GM23338 (cell line): ENCODE data around the gene IGFBP7. TPM values are rescaled to one million over a fixed set of nuclear protein-coding genes. Genes with fewer than 3 reads are reported as not detected.

Experiments
- ATAC-seq: fragments of 200-7000 bp; cut with Tn5 transposase; 3 replicates; pipeline ENCODE4 v1.9.1; 2020
- DNase-seq: peaks from one replicate; pipeline ENCODE4 v3.0.0-alpha.2; 2015; ENCODE audit warnings: low spot score
- H2AFZ ChIP-seq: fragments of 200-600 bp; sonication (generic); 2 replicates; pipeline ENCODE4 v1.8.0; 2016; ENCODE audit warnings: antibody characterized with exemption, mild to moderate bottlenecking, moderate library complexity
- H3F3A ChIP-seq: fragments of 200-600 bp; sonication (generic); replicated peaks from 2 replicates; pipeline ENCODE4 v1.8.0; 2017; ENCODE audit warnings: antibody characterized with exemption, mixed run types, low read depth
- H3K27ac ChIP-seq: fragments of 200-600 bp; sonication (generic); 2 replicates; pipeline ENCODE4 v1.6.1; 2016; ENCODE audit warnings: low read depth
- H3K27me3 ChIP-seq: fragments of 200-600 bp; sonication (generic); 2 replicates; pipeline ENCODE4 v1.8.0; 2016; ENCODE audit warnings: mild to moderate bottlenecking, mixed run types, moderate library complexity; ENCODE audit not compliant: insufficient read depth
- H3K36me3 ChIP-seq: fragments of 200-600 bp; sonication (generic); 2 replicates; pipeline ENCODE4 v1.8.0; 2016; ENCODE audit warnings: mild to moderate bottlenecking; ENCODE audit not compliant: insufficient read depth
- H3K4me1 ChIP-seq: fragments of 200-600 bp; sonication (generic); 2 replicates; pipeline ENCODE4 v1.8.0; 2016; ENCODE audit warnings: mild to moderate bottlenecking, moderate library complexity; ENCODE audit not compliant: insufficient read depth
- H3K4me2 ChIP-seq: fragments of 200-600 bp; sonication (generic); 2 replicates; pipeline ENCODE4 v1.7.1; 2017; ENCODE audit warnings: mixed run types
- H3K4me3 ChIP-seq: fragments of 200-600 bp; sonication (generic); 2 replicates; pipeline ENCODE4 v1.6.1; 2016; ENCODE audit warnings: mixed run types
- H3K79me2 ChIP-seq: fragments of 200-600 bp; sonication (generic); replicated peaks from 2 replicates; pipeline ENCODE4 v1.8.0; 2017; ENCODE audit warnings: mild to moderate bottlenecking; ENCODE audit not compliant: insufficient read depth
- H3K9me2 ChIP-seq: fragments of 200-600 bp; sonication (generic); 2 replicates; pipeline ENCODE4 v1.8.0; 2017; ENCODE audit not compliant: insufficient read depth
- H4K20me1 ChIP-seq: fragments of 200-600 bp; sonication (generic); replicated peaks from 2 replicates; pipeline ENCODE4 v1.8.0; 2017; ENCODE audit warnings: mild to moderate bottlenecking; ENCODE audit not compliant: insufficient read depth
- H3K27ac Mint-ChIP-seq: 2 replicates; pipeline ENCODE4 v1.8.0; 2020; ENCODE audit warnings: inconsistent platforms, mild to moderate bottlenecking, moderate library complexity, mixed read lengths
- H3K27me3 Mint-ChIP-seq: 3 replicates; pipeline ENCODE4 v1.8.0; 2022; ENCODE audit warnings: low read depth, mild to moderate bottlenecking, moderate library complexity, mixed read lengths, inconsistent platforms; ENCODE audit not compliant: insufficient read depth, poor library complexity
- H3K36me3 Mint-ChIP-seq: 3 replicates; pipeline ENCODE4 v1.8.0; 2021; ENCODE audit warnings: low read depth, mild to moderate bottlenecking, inconsistent platforms, moderate library complexity, mixed read lengths
- H3K4me1 Mint-ChIP-seq: 3 replicates; pipeline ENCODE4 v1.8.0; 2020; ENCODE audit warnings: mild to moderate bottlenecking, inconsistent platforms, mixed read lengths
- H3K4me3 Mint-ChIP-seq: 3 replicates; pipeline ENCODE4 v1.8.0; 2021; ENCODE audit warnings: moderate library complexity, mild to moderate bottlenecking, inconsistent platforms, mixed read lengths
- H3K9me3 Mint-ChIP-seq: 3 replicates; pipeline ENCODE4 v1.8.0; 2020; ENCODE audit warnings: moderate library complexity, mild to moderate bottlenecking, inconsistent platforms, mixed read lengths
- CREB1 ChIP-seq: fragments of 250-450 bp; sonication (Bioruptor Pico); IDR thresholded peaks from 2 replicates; pipeline ENCODE4 v1.5.0; 2020; ENCODE audit warnings: low read depth, mild to moderate bottlenecking, moderate library complexity
- ETS1 ChIP-seq: IDR thresholded peaks from 2 replicates; pipeline ENCODE4 v1.6.1; 2016; ENCODE audit warnings: antibody characterized with exemption
- EZH2 ChIP-seq: fragments of 200-600 bp; sonication (generic); IDR thresholded peaks from one replicate; pipeline ENCODE4 v1.8.0; 2017; ENCODE audit warnings: antibody characterized with exemption, mild to moderate bottlenecking, low read depth; ENCODE audit not compliant: unreplicated experiment
- EZH2phosphoT487 ChIP-seq: fragments of 200-600 bp; sonication (generic); IDR thresholded peaks from one replicate; pipeline ENCODE4 v1.8.1; 2018; ENCODE audit warnings: antibody characterized with exemption; ENCODE audit not compliant: unreplicated experiment
- JUNB ChIP-seq: IDR thresholded peaks from one replicate; pipeline ENCODE4 v1.6.1; 2016; ENCODE audit warnings: antibody characterized with exemption; ENCODE audit not compliant: unreplicated experiment
- NANOG ChIP-seq: IDR thresholded peaks from 2 replicates; pipeline ENCODE4 v1.6.1; 2016; ENCODE audit warnings: antibody characterized with exemption, borderline replicate concordance
- POLR2AphosphoS5 ChIP-seq: IDR thresholded peaks from 2 replicates; pipeline ENCODE4 v1.6.1; 2016; ENCODE audit warnings: antibody characterized with exemption, low read depth
- STAT1 ChIP-seq: IDR thresholded peaks from one replicate; pipeline ENCODE4 v1.6.1; 2016; ENCODE audit warnings: antibody characterized with exemption; ENCODE audit not compliant: unreplicated experiment
- ZNF114 ChIP-seq: fragments of 250-450 bp; sonication (Bioruptor Pico); IDR thresholded peaks from 2 replicates; pipeline ENCODE4 v1.5.0; 2020; ENCODE audit warnings: mild to moderate bottlenecking, moderate library complexity
- ZNF331 ChIP-seq: fragments of 250-450 bp; sonication (Bioruptor Pico); IDR thresholded peaks from 2 replicates; pipeline ENCODE4 v1.5.0; 2020; ENCODE audit warnings: low read depth, mild to moderate bottlenecking, moderate library complexity
- polyA plus RNA-seq: library from polyadenylated mRNA; unstranded; fragments of >200 nt; fragmentation: Nextera tagmentation; extraction: Ambion mirVana; gene quantifications from 2 replicates; pipeline ENCODE4 v1.2.1, GENCODE V29; 2016
- total RNA-seq: library from RNA; depleted of rRNA; stranded (reverse); fragments of >200 nt; shearing (Covaris generic); gene quantifications from 2 replicates; pipeline ENCODE4 v1.2.3, GENCODE V29; 2014
- TF ChIP-seq, protein P1 (sequence below), 2 experiments: fragments of 200-600 bp in 1 of 2; sonication (generic) in 1 of 2; conservative IDR thresholded peaks; 2 replicates each; pipeline versions ENCODE4 v1.5.1 to v1.6.1; 2016 to 2017; ENCODE audit warnings: antibody characterized with exemption in 2 of 2, low read depth in 2 of 2, mild to moderate bottlenecking in 2 of 2, moderate library complexity in 1 of 2
- TF ChIP-seq, protein P2 (sequence below): IDR thresholded peaks from one replicate; pipeline ENCODE4 v1.6.1; 2018; ENCODE audit warnings: antibody characterized with exemption; ENCODE audit not compliant: unreplicated experiment
- TF ChIP-seq, protein P3 (sequence below): fragments of 250-450 bp; sonication (Bioruptor Pico); IDR thresholded peaks from 2 replicates; pipeline ENCODE4 v1.5.0; 2020; ENCODE audit warnings: mild to moderate bottlenecking, moderate library complexity

Gene IGFBP7
- total and polyA plus RNA-seq, 2 experiments from 2014 or later = 0.49 to 7.9 TPM

DNA sequence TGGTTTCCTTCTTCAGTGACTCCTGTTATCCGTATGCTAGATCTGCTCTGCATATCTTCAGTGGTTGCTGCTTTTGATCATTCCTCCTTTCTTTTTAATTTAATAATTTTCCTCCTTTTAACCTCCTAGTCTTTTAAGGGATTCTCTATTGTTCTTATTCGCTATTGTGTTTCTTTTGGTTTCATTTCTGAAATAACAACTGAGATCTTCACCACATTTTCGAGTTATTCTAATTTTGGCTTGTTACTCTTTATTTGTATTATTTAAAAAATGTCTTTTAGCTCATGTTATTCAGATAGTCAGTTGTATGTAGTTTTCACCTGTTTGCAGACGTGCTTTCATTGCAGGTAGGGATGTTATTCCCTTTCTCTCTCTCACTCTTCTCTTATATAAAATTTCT lies 24.9 kb downstream of the IGFBP7 start:
- Mint-ChIP-seq H3K4me1 (peaks cover 3% of the 10 kb centered on the region; the same call in 1 of the 3 replicates), H3K4me3 (no peak overlapping the region), H3K36me3 (peaks cover 12% of the 10 kb centered on the region), H3K27ac (no peak overlapping the region), H3K27me3 (no peaks in the 10 kb centered on the region), H3K9me3 (peaks cover 14% of the 10 kb centered on the region; the same call in 2 of the 3 replicates)
- H2AFZ ChIP-seq = no peak overlapping the region
- no peak overlapping the region for H3K4me3 ChIP-seq
- ATAC-seq (no peak), DNase-seq (no peak)
- no peaks in the 10 kb centered on the region for H3F3A ChIP-seq
- TF ChIP-seq JUNB (no peak), CREB1 (CRISPR knock-in tag) (no peak), STAT1 (no peak), ZNF331 (CRISPR knock-in tag) (no peak), POLR2AphosphoS5 (no peak), EZH2phosphoT487 (no peak), ETS1 (no peak), ZNF114 (CRISPR knock-in tag) (no peak), EZH2 (no peak), NANOG (no peak)
- TF ChIP-seq, protein P1, sequence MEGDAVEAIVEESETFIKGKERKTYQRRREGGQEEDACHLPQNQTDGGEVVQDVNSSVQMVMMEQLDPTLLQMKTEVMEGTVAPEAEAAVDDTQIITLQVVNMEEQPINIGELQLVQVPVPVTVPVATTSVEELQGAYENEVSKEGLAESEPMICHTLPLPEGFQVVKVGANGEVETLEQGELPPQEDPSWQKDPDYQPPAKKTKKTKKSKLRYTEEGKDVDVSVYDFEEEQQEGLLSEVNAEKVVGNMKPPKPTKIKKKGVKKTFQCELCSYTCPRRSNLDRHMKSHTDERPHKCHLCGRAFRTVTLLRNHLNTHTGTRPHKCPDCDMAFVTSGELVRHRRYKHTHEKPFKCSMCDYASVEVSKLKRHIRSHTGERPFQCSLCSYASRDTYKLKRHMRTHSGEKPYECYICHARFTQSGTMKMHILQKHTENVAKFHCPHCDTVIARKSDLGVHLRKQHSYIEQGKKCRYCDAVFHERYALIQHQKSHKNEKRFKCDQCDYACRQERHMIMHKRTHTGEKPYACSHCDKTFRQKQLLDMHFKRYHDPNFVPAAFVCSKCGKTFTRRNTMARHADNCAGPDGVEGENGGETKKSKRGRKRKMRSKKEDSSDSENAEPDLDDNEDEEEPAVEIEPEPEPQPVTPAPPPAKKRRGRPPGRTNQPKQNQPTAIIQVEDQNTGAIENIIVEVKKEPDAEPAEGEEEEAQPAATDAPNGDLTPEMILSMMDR (conservative IDR thresholded peaks at IDR 0.05; ENCODE audit: low read depth in 2 of 2) = no peak
- TF ChIP-seq, protein P2, sequence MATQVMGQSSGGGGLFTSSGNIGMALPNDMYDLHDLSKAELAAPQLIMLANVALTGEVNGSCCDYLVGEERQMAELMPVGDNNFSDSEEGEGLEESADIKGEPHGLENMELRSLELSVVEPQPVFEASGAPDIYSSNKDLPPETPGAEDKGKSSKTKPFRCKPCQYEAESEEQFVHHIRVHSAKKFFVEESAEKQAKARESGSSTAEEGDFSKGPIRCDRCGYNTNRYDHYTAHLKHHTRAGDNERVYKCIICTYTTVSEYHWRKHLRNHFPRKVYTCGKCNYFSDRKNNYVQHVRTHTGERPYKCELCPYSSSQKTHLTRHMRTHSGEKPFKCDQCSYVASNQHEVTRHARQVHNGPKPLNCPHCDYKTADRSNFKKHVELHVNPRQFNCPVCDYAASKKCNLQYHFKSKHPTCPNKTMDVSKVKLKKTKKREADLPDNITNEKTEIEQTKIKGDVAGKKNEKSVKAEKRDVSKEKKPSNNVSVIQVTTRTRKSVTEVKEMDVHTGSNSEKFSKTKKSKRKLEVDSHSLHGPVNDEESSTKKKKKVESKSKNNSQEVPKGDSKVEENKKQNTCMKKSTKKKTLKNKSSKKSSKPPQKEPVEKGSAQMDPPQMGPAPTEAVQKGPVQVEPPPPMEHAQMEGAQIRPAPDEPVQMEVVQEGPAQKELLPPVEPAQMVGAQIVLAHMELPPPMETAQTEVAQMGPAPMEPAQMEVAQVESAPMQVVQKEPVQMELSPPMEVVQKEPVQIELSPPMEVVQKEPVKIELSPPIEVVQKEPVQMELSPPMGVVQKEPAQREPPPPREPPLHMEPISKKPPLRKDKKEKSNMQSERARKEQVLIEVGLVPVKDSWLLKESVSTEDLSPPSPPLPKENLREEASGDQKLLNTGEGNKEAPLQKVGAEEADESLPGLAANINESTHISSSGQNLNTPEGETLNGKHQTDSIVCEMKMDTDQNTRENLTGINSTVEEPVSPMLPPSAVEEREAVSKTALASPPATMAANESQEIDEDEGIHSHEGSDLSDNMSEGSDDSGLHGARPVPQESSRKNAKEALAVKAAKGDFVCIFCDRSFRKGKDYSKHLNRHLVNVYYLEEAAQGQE = no peak
- TF ChIP-seq, protein P3, sequence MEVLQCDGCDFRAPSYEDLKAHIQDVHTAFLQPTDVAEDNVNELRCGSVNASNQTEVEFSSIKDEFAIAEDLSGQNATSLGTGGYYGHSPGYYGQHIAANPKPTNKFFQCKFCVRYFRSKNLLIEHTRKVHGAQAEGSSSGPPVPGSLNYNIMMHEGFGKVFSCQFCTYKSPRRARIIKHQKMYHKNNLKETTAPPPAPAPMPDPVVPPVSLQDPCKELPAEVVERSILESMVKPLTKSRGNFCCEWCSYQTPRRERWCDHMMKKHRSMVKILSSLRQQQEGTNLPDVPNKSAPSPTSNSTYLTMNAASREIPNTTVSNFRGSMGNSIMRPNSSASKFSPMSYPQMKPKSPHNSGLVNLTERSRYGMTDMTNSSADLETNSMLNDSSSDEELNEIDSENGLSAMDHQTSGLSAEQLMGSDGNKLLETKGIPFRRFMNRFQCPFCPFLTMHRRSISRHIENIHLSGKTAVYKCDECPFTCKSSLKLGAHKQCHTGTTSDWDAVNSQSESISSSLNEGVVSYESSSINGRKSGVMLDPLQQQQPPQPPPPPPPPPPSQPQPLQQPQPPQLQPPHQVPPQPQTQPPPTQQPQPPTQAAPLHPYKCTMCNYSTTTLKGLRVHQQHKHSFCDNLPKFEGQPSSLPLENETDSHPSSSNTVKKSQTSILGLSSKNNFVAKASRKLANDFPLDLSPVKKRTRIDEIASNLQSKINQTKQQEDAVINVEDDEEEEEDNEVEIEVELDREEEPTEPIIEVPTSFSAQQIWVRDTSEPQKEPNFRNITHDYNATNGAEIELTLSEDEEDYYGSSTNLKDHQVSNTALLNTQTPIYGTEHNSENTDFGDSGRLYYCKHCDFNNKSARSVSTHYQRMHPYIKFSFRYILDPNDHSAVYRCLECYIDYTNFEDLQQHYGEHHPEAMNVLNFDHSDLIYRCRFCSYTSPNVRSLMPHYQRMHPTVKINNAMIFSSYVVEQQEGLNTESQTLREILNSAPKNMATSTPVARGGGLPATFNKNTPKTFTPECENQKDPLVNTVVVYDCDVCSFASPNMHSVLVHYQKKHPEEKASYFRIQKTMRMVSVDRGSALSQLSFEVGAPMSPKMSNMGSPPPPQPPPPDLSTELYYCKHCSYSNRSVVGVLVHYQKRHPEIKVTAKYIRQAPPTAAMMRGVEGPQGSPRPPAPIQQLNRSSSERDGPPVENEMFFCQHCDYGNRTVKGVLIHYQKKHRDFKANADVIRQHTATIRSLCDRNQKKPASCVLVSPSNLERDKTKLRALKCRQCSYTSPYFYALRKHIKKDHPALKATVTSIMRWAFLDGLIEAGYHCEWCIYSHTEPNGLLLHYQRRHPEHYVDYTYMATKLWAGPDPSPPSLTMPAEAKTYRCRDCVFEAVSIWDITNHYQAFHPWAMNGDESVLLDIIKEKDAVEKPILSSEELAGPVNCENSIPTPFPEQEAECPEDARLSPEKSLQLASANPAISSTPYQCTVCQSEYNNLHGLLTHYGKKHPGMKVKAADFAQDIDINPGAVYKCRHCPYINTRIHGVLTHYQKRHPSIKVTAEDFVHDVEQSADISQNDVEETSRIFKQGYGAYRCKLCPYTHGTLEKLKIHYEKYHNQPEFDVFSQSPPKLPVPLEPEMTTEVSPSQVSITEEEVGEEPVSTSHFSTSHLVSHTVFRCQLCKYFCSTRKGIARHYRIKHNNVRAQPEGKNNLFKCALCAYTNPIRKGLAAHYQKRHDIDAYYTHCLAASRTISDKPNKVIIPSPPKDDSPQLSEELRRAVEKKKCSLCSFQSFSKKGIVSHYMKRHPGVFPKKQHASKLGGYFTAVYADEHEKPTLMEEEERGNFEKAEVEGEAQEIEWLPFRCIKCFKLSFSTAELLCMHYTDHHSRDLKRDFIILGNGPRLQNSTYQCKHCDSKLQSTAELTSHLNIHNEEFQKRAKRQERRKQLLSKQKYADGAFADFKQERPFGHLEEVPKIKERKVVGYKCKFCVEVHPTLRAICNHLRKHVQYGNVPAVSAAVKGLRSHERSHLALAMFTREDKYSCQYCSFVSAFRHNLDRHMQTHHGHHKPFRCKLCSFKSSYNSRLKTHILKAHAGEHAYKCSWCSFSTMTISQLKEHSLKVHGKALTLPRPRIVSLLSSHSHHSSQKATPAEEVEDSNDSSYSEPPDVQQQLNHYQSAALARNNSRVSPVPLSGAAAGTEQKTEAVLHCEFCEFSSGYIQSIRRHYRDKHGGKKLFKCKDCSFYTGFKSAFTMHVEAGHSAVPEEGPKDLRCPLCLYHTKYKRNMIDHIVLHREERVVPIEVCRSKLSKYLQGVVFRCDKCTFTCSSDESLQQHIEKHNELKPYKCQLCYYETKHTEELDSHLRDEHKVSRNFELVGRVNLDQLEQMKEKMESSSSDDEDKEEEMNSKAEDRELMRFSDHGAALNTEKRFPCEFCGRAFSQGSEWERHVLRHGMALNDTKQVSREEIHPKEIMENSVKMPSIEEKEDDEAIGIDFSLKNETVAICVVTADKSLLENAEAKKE = no peak
- no peak overlapping the region for H3K27ac ChIP-seq
- H3K36me3 ChIP-seq = no peaks in the 10 kb centered on the region; the same call in 1 of the 2 replicates
- no peaks in the 10 kb centered on the region for H3K27me3 ChIP-seq
- H3K4me1 ChIP-seq = no peaks in the 10 kb centered on the region; the same call in 1 of the 2 replicates
- H3K79me2 ChIP-seq = no peaks in the 10 kb centered on the region
- peaks cover 9% of the 10 kb centered on the region; the same call in 1 of the 2 replicates for H3K9me2 ChIP-seq
- H3K4me2 ChIP-seq = no peak overlapping the region
- no peaks in the 10 kb centered on the region for H4K20me1 ChIP-seq
